ENCODE measurements around the gene TMUB1.
"Not testable (repeated sequence)": the region's sequence is repeated elsewhere in the genome, so short reads cannot be mapped to it uniquely, and the experiment has no call there.

TMUB1 gene

GRCh38 chr7:151057506-151057988 is 25.7 kb downstream of the TMUB1 start, which contains the start of gene CDK5:
Gene CDK5 (minus strand): TSS chr7:151057897. CDS start chr7:151057848, 49 bp downstream.
- no peak for DNase-seq (ENCODE audit: extremely low read depth in 1 of 2, low read depth in 1 of 2)

GRCh38 chr7:151056666-151057505 is 26.4 kb downstream of the TMUB1 start:
- no peak for DNase-seq (ENCODE audit: extremely low read depth in 1 of 2, low read depth in 1 of 2)

- no peak for DNase-seq (ENCODE audit: extremely low read depth in 1 of 2, low read depth in 1 of 2)
These were observed 27.0 kb downstream of the TMUB1 start for GRCh38 chr7:151056283-151056665.

GRCh38 chr7:151053751-151054150 is 29.5 kb downstream of the TMUB1 start:
- DNase-seq (ENCODE audit: extremely low read depth in 1 of 2, low read depth in 1 of 2), result no peak

- no peak for DNase-seq (ENCODE audit: extremely low read depth in 1 of 2, low read depth in 1 of 2)
These were observed 30.2 kb downstream of the TMUB1 start for GRCh38 chr7:151053096-151053495.

GRCh38 chr7:151051108-151051507 is 32.2 kb downstream of the TMUB1 start:
- peak in 1 of 2 donors; percentile 26 for DNase-seq (ENCODE audit: extremely low read depth in 1 of 2, low read depth in 1 of 2)

GRCh38 chr7:151048911-151049463 is 34.3 kb downstream of the TMUB1 start:
- DNase-seq (ENCODE audit: extremely low read depth in 1 of 2, low read depth in 1 of 2), result no peak

- DNase-seq (ENCODE audit: extremely low read depth in 1 of 2, low read depth in 1 of 2), result no peak
These were observed 35.1 kb downstream of the TMUB1 start, which contains the start of gene ASIC3 for GRCh38 chr7:151047976-151048815. Gene ASIC3 (plus strand): TSS chr7:151048531. CDS start chr7:151048886, 355 bp downstream.

GRCh38 chr7:151046603-151047573 is 36.4 kb downstream of the TMUB1 start:
- no peak for DNase-seq (ENCODE audit: extremely low read depth in 1 of 2, low read depth in 1 of 2)

GRCh38 chr7:151045967-151046366 is 37.3 kb downstream of the TMUB1 start:
- DNase-seq (ENCODE audit: extremely low read depth in 1 of 2, low read depth in 1 of 2), result no peak

- DNase-seq (ENCODE audit: extremely low read depth in 1 of 2, low read depth in 1 of 2), result no peak
These were observed 38.0 kb downstream of the TMUB1 start for GRCh38 chr7:151045262-151045661.

GRCh38 chr7:151043959-151044358 is 39.3 kb downstream of the TMUB1 start:
- DNase-seq (ENCODE audit: extremely low read depth in 1 of 2, low read depth in 1 of 2), result no peak

- DNase-seq (ENCODE audit: extremely low read depth in 1 of 2, low read depth in 1 of 2), result not testable (repeated sequence)
These were observed 39.8 kb downstream of the TMUB1 start for GRCh38 chr7:151043449-151043848.

- DNase-seq (ENCODE audit: extremely low read depth in 1 of 2, low read depth in 1 of 2), result no peak
These were observed 42.5 kb downstream of the TMUB1 start for GRCh38 chr7:151040616-151041375.

GRCh38 chr7:151039850-151040548 is 43.3 kb downstream of the TMUB1 start:
- DNase-seq (ENCODE audit: extremely low read depth in 1 of 2, low read depth in 1 of 2), result no peak

- DNase-seq (ENCODE audit: extremely low read depth in 1 of 2, low read depth in 1 of 2), result peak; percentile 13 to 27
These were observed 44.1 kb downstream of the TMUB1 start for GRCh38 chr7:151038951-151039849.

GRCh38 chr7:151035902-151036301 is 47.4 kb downstream of the TMUB1 start:
- DNase-seq (ENCODE audit: extremely low read depth in 1 of 2, low read depth in 1 of 2), result no peak
